ENCODE data around the gene ANKRD23.

The ANKRD23 gene

DNA sequence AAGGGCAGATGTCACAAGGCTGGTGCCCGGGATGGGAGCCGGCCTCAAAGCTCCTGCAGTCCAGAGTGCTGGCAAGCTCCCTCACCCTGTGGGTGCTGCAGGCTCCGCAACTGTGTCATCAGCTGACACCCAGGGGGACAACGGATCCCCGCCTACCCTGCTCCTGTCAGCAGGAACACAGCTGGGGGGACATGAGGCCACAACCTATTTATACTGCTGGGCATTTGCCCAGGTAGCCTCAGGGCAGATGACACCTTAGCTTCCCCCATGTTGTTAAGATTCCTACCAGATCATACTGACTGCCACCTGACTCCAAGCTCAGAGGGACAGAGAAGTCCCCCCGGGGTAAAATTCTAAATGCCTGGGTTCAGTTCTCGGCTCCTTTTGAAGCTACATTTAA lies 1.2 kb downstream of the ANKRD23 start:
- no peak overlapping the region for H3K9ac ChIP-seq (ENCODE audit: low read length)
- H2AFZ ChIP-seq (ENCODE audit: low read length), result no peak overlapping the region
- H3F3A ChIP-seq (ENCODE audit: insufficient read depth, low read length), result peaks cover 19% of the 10 kb centered on the region; the same call in 1 of the 2 replicates
- no peak overlapping the region for H3K4me3 ChIP-seq (ENCODE audit: low read length)
- H3K9me2 ChIP-seq (replicated peaks; ENCODE audit: insufficient read depth, low read length), result no peaks in the 10 kb centered on the region
- 0 out of 2 replicates have a peak, but pooled peaks cover 4% of the 10 kb centered on the region for H3K36me3 ChIP-seq (replicated peaks; ENCODE audit: insufficient read depth, low read length)
- H4K20me1 ChIP-seq (ENCODE audit: insufficient read depth, low read length), result no peaks in the 10 kb centered on the region
- H3K4me1 ChIP-seq (ENCODE audit: low read length), result peaks cover 27% of the 10 kb centered on the region
- H3K4me2 ChIP-seq (ENCODE audit: low read depth, low read length), result no peak overlapping the region
- H3K9me3 ChIP-seq (replicated peaks; ENCODE audit: insufficient read depth, low read length), result no peaks in the 10 kb centered on the region
- H3K27me3 ChIP-seq (replicated peaks; ENCODE audit: insufficient read depth, low read length), result no peaks in the 10 kb centered on the region
- no peak overlapping the region for H3K27ac ChIP-seq (ENCODE audit: low read length)
- DNase-seq, result no peak
- H3K79me2 ChIP-seq (ENCODE audit: low read length), result peaks cover 10% of the 10 kb centered on the region; the same call in 1 of the 2 replicates
- no peak for TF ChIP-seq EZH2phosphoT487 (IDR thresholded peaks at IDR 0.05; ENCODE audit: low read length)
- no peak for TF ChIP-seq EZH2 (optimal IDR thresholded peaks at IDR 0.05; ENCODE audit: low read depth, low read length)
- TF ChIP-seq CTCF (IDR thresholded peaks at IDR 0.05; ENCODE audit: low read length), result no peak

GRCh38 chr2:96841701-96842495 lies 1.9 kb downstream of the ANKRD23 start:
- no peak overlapping the region for H3K4me3 ChIP-seq (ENCODE audit: low read length)
- peaks cover 9% of the 10 kb centered on the region; the same call in 1 of the 2 replicates for H3K79me2 ChIP-seq (ENCODE audit: low read length)
- H4K20me1 ChIP-seq (ENCODE audit: insufficient read depth, low read length), result no peaks in the 10 kb centered on the region
- TF ChIP-seq EZH2phosphoT487 (IDR thresholded peaks at IDR 0.05; ENCODE audit: low read length), result no peak
- TF ChIP-seq CTCF (IDR thresholded peaks at IDR 0.05; ENCODE audit: low read length), result no peak
- no peak overlapping the region for H3K4me2 ChIP-seq (ENCODE audit: low read depth, low read length)
- peaks cover 25% of the 10 kb centered on the region for H3K4me1 ChIP-seq (ENCODE audit: low read length)
- H3F3A ChIP-seq (ENCODE audit: insufficient read depth, low read length), result peaks cover 19% of the 10 kb centered on the region; the same call in 1 of the 2 replicates
- 0 out of 2 replicates have a peak, but pooled peaks cover 3% of the 10 kb centered on the region for H3K36me3 ChIP-seq (replicated peaks; ENCODE audit: insufficient read depth, low read length)
- no peak for DNase-seq
- H3K27me3 ChIP-seq (replicated peaks; ENCODE audit: insufficient read depth, low read length), result no peaks in the 10 kb centered on the region
- no peak overlapping the region for H2AFZ ChIP-seq (ENCODE audit: low read length)
- no peaks in the 10 kb centered on the region for H3K9me2 ChIP-seq (replicated peaks; ENCODE audit: insufficient read depth, low read length)
- no peak overlapping the region for H3K27ac ChIP-seq (ENCODE audit: low read length)
- H3K9me3 ChIP-seq (replicated peaks; ENCODE audit: insufficient read depth, low read length), result no peaks in the 10 kb centered on the region
- H3K9ac ChIP-seq (ENCODE audit: low read length), result no peak overlapping the region

DNA sequence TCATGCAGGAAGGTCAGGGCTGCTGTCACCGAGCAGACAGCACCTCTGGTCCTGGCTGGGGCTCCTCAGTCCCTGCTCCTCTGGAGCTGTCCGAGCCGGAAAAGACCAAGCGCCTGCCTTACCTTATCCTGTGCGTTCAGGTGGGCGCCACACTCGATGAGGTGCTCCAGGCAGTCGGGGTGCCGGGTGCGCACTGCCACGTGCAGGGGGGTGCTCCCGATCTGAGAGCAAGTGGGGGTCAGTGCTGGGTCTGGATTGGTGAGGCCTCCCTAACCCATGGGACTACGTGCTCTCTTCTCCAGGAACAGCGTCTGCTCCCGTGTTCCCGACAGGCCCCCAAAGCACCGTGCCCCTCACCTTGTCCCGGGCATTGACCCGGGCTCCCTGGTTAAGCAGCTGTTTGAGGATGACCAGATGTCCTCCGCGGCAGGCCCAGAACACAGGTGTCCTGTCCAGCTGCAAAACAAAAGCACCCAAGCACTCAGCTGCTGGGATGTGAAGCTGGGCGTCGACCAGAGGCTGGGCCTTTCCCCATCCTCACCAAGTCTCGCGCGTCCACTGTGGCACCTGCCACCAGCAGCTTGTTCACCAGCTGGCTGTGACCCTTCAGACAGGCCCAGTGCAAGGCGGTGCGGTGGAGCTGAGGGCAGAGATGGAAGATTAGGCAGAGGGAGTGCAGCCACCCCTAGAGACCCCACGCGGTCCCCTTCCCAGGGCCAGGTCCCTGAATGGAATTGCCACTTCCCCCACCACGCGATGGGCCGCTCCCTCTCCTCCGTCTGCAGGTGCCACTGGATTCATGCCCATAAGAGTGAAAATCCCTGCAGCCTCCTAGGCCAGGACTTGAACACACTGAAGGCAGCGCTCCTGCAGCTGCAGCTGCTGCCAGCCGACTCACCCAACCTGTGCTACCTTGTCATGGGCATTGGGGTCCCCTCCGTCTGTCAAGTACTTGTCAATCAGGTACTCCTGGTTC lies 3.7 kb downstream of the ANKRD23 start:
- no peaks in the 10 kb centered on the region for H3K9me2 ChIP-seq (replicated peaks; ENCODE audit: insufficient read depth, low read length)
- no peaks in the 10 kb centered on the region for H4K20me1 ChIP-seq (ENCODE audit: insufficient read depth, low read length)
- H3K4me1 ChIP-seq (ENCODE audit: low read length), result peaks cover 22% of the 10 kb centered on the region
- no peak overlapping the region for H3K4me3 ChIP-seq (ENCODE audit: low read length)
- H3K36me3 ChIP-seq (replicated peaks; ENCODE audit: insufficient read depth, low read length), result no peaks in the 10 kb centered on the region
- peaks cover 19% of the 10 kb centered on the region; the same call in 1 of the 2 replicates for H3F3A ChIP-seq (ENCODE audit: insufficient read depth, low read length)
- no peak overlapping the region; the same call in 1 of the 2 replicates for H2AFZ ChIP-seq (ENCODE audit: low read length)
- H3K4me2 ChIP-seq (ENCODE audit: low read depth, low read length), result peak overlapping the region; percentile 49
- H3K9ac ChIP-seq (ENCODE audit: low read length), result peak overlapping the region; percentile 46; the same call in 1 of the 2 replicates
- no peak for TF ChIP-seq EZH2 (optimal IDR thresholded peaks at IDR 0.05; ENCODE audit: low read depth, low read length)
- TF ChIP-seq CTCF (IDR thresholded peaks at IDR 0.05; ENCODE audit: low read length), result no peak
- TF ChIP-seq EZH2phosphoT487 (IDR thresholded peaks at IDR 0.05; ENCODE audit: low read length), result no peak
- H3K9me3 ChIP-seq (replicated peaks; ENCODE audit: insufficient read depth, low read length), result no peaks in the 10 kb centered on the region
- no peaks in the 10 kb centered on the region for H3K27me3 ChIP-seq (replicated peaks; ENCODE audit: insufficient read depth, low read length)
- H3K79me2 ChIP-seq (ENCODE audit: low read length), result peaks cover 3% of the 10 kb centered on the region; the same call in 1 of the 2 replicates
- peak overlapping the region; percentile 64; the same call in 1 of the 2 replicates for H3K27ac ChIP-seq (ENCODE audit: low read length)
- no peak for DNase-seq
